Measurements from ENCODE around the gene HNF1A. TPM values are rescaled to one million over a fixed set of nuclear protein-coding genes. Genes with fewer than 3 reads are reported as not detected.
A peak's percentile ranks its signal among the peaks of the same experiment; 100 is the strongest.

Gene HNF1A
- total RNA-seq, 2 donors from 2014 or later = 0.24 to 0.42 TPM

DNA sequence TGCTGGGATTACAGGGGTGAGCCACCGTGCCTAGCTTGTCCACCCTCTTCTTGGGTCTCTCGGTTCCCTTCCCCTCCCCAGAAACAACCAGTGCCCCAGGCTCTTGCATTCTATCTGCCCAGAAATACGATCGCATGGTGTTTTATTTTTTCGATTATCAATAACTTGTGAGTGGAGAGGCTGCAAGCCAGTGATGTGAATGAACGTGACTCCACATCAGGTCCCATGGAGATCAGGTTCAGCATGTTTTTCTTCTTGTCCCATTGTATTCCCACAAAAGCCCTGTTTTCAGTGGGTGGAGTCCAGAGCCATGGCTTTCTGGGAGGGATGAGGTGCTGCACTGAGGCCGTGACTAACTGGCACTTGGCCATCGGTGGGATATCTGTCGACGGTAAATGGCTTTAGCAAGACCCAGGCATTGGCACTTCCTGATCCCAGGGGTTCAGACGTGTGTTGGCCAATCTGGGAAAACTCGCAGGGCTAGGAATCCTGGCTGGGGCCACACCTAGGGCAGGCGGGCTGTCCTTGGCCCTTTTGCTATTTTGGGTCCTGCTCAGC is 12.7 kb upstream of the HNF1A start:
- no peak overlapping the region for H3K27ac ChIP-seq (ENCODE audit: low read depth, low read length)
- no peaks in the 10 kb centered on the region for H3K27me3 ChIP-seq (ENCODE audit: control insufficient read depth, insufficient read depth, low read length, poor library complexity, severe bottlenecking)
- WGBS, 2 experiments (ENCODE audit: insufficient coverage in 1 of 2, insufficient read length in 1 of 2) = 86 to 94% methylated on average over 10 to 13 of the region's 13 CpGs
- Mint-ChIP-seq H3K9me3 (no peaks in the 10 kb centered on the region), H3K27ac (no peak overlapping the region), H3K36me3 (ENCODE audit: low read depth) (peaks cover 8% of the 10 kb centered on the region), H3K4me3 (no peak overlapping the region), H3K4me1 (peaks cover 17% of the 10 kb centered on the region), H3K27me3 (ENCODE audit: insufficient read depth) (no peaks in the 10 kb centered on the region)
- no peak overlapping the region for H3K9ac ChIP-seq (ENCODE audit: extremely low read depth, low read length, poor library complexity, severe bottlenecking)
- TF ChIP-seq, protein P1, sequence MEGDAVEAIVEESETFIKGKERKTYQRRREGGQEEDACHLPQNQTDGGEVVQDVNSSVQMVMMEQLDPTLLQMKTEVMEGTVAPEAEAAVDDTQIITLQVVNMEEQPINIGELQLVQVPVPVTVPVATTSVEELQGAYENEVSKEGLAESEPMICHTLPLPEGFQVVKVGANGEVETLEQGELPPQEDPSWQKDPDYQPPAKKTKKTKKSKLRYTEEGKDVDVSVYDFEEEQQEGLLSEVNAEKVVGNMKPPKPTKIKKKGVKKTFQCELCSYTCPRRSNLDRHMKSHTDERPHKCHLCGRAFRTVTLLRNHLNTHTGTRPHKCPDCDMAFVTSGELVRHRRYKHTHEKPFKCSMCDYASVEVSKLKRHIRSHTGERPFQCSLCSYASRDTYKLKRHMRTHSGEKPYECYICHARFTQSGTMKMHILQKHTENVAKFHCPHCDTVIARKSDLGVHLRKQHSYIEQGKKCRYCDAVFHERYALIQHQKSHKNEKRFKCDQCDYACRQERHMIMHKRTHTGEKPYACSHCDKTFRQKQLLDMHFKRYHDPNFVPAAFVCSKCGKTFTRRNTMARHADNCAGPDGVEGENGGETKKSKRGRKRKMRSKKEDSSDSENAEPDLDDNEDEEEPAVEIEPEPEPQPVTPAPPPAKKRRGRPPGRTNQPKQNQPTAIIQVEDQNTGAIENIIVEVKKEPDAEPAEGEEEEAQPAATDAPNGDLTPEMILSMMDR (conservative IDR thresholded peaks at IDR 0.05) = no peak
- no peaks in the 10 kb centered on the region for H3K9me3 ChIP-seq (ENCODE audit: control insufficient read depth, low read length)
- H3K4me1 ChIP-seq (ENCODE audit: control insufficient read depth, insufficient read depth, low read length) = no peaks in the 10 kb centered on the region
- DNase-seq = peak; percentile 54
- no peaks in the 10 kb centered on the region for H3K36me3 ChIP-seq (ENCODE audit: control insufficient read depth, insufficient read depth, low read length)
- H3K4me3 ChIP-seq (ENCODE audit: low read length) = no peak overlapping the region

DNA sequence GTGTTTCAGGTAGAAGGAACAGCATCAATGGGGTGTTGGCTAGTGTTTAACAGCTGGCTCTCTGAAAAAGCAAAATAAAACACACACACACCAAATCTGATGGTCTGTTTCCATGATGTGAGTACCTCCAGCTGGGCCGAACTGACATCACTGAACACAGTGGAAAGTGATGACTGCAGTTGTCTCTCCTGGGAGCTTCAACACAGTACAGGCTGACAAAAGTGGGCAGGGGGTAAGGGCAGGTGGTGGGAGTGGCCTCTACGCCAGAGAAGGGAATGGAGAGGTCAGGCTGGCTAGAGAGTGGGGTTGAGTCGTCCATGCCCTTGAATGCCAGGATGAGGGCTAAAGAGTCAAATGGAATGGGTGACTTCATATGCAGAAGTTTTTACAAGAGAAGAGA is 8.0 kb upstream of the HNF1A start:
- Mint-ChIP-seq H3K4me3 (no peak overlapping the region), H3K27ac (no peak overlapping the region), H3K27me3 (ENCODE audit: insufficient read depth) (no peaks in the 10 kb centered on the region), H3K4me1 (peaks cover 22% of the 10 kb centered on the region), H3K9me3 (no peaks in the 10 kb centered on the region), H3K36me3 (ENCODE audit: low read depth) (peaks cover 18% of the 10 kb centered on the region)
- Histone ChIP-seq H3K9ac (ENCODE audit: extremely low read depth, low read length, poor library complexity, severe bottlenecking) (no peak overlapping the region), H3K9me3 (ENCODE audit: control insufficient read depth, low read length) (no peaks in the 10 kb centered on the region), H3K4me1 (ENCODE audit: control insufficient read depth, insufficient read depth, low read length) (peaks cover 4% of the 10 kb centered on the region), H3K27ac (ENCODE audit: low read depth, low read length) (no peak overlapping the region), H3K36me3 (ENCODE audit: control insufficient read depth, insufficient read depth, low read length) (no peaks in the 10 kb centered on the region), H3K4me3 (ENCODE audit: low read length) (no peak overlapping the region), H3K27me3 (ENCODE audit: control insufficient read depth, insufficient read depth, low read length, poor library complexity, severe bottlenecking) (no peaks in the 10 kb centered on the region)
- 88 to 89% methylated on average over 2 to 3 of the region's 3 CpGs for WGBS, 2 experiments (ENCODE audit: insufficient coverage in 1 of 2, insufficient read length in 1 of 2)
- TF ChIP-seq, protein P1 (conservative IDR thresholded peaks at IDR 0.05) = no peak
- DNase-seq = peak; percentile 52

- peaks cover 19% of the 10 kb centered on the region for H3K4me1 Mint-ChIP-seq
- Histone ChIP-seq H3K27me3 (ENCODE audit: control insufficient read depth, insufficient read depth, low read length, poor library complexity, severe bottlenecking) (no peaks in the 10 kb centered on the region), H3K4me1 (ENCODE audit: control insufficient read depth, insufficient read depth, low read length) (peaks cover 4% of the 10 kb centered on the region), H3K27ac (ENCODE audit: low read depth, low read length) (no peak overlapping the region), H3K9ac (ENCODE audit: extremely low read depth, low read length, poor library complexity, severe bottlenecking) (no peak overlapping the region), H3K36me3 (ENCODE audit: control insufficient read depth, insufficient read depth, low read length) (no peaks in the 10 kb centered on the region), H3K4me3 (ENCODE audit: low read length) (no peak overlapping the region), H3K9me3 (ENCODE audit: control insufficient read depth, low read length) (no peaks in the 10 kb centered on the region)
- TF ChIP-seq, protein P1 (conservative IDR thresholded peaks at IDR 0.05) = peak; percentile 85
- no peak overlapping the region for H3K27ac Mint-ChIP-seq
- DNase-seq = peak; percentile 76
- H3K9me3 Mint-ChIP-seq = no peaks in the 10 kb centered on the region
- H3K36me3 Mint-ChIP-seq (ENCODE audit: low read depth) = peaks cover 21% of the 10 kb centered on the region
- H3K27me3 Mint-ChIP-seq (ENCODE audit: insufficient read depth) = no peaks in the 10 kb centered on the region
- H3K4me3 Mint-ChIP-seq = no peak overlapping the region
- 49 to 55% methylated on average over 10 to 13 of the region's 13 CpGs for WGBS, 2 experiments (ENCODE audit: insufficient coverage in 1 of 2, insufficient read length in 1 of 2)
Observed at GRCh38 chr12:120971299-120972180, 6.8 kb upstream of the HNF1A start.

Data from endodermal cell (in vitro differentiated cells).